ENCODE measurements around the gene DST.
"Not testable (repeated sequence)": the region's sequence is repeated elsewhere in the genome, so short reads cannot be mapped to it uniquely, and the experiment has no call there.

Gene DST

GRCh38 chr6:56661338-56661737, 18.6 kb upstream of the DST start:
- not testable (repeated sequence) for DNase-seq

- no peak for DNase-seq
These were observed 17.7 kb upstream of the DST start for GRCh38 chr6:56660381-56660730.

- DNase-seq = no peak
These were observed 17.2 kb upstream of the DST start for GRCh38 chr6:56659721-56660380.

- DNase-seq = no peak
These were observed 15.6 kb upstream of the DST start for GRCh38 chr6:56658326-56658725.

- no peak for DNase-seq
These were observed 14.7 kb upstream of the DST start for GRCh38 chr6:56657354-56657753.

GRCh38 chr6:56656466-56656865, 13.8 kb upstream of the DST start:
- no peak for DNase-seq

GRCh38 chr6:56655996-56656395, 13.3 kb upstream of the DST start:
- no peak for DNase-seq

- DNase-seq = no peak
These were observed 12.6 kb upstream of the DST start for GRCh38 chr6:56655249-56655648.

GRCh38 chr6:56652994-56653393, 10.3 kb upstream of the DST start:
- no peak for DNase-seq

GRCh38 chr6:56652231-56652630, 9.5 kb upstream of the DST start:
- no peak for DNase-seq

- no peak for DNase-seq
These were observed 7.5 kb upstream of the DST start for GRCh38 chr6:56650191-56650590.

- no peak for DNase-seq
These were observed 7.1 kb upstream of the DST start for GRCh38 chr6:56649782-56650181.

- DNase-seq = peak; percentile 92
These were observed 6.5 kb upstream of the DST start for GRCh38 chr6:56649053-56649769.

- no peak for DNase-seq
These were observed 4.6 kb upstream of the DST start for GRCh38 chr6:56647172-56647762.

GRCh38 chr6:56644366-56644765, 1.7 kb upstream of the DST start:
- no peak for DNase-seq

GRCh38 chr6:56643379-56644089, 845 bp upstream of the DST start:
- no peak for DNase-seq

- DNase-seq = no peak
These were observed 2.3 kb downstream of the DST start for GRCh38 chr6:56640374-56640773.

GRCh38 chr6:56638760-56639159, 3.9 kb downstream of the DST start:
- DNase-seq = no peak

- DNase-seq = peak; percentile 57
These were observed 5.0 kb downstream of the DST start for GRCh38 chr6:56637640-56638039.

GRCh38 chr6:56628105-56628504, 14.6 kb downstream of the DST start:
- no peak for DNase-seq

GRCh38 chr6:56625356-56625755, 17.3 kb downstream of the DST start:
- no peak for DNase-seq

GRCh38 chr6:56624728-56625069, 18.0 kb downstream of the DST start:
- no peak for DNase-seq

- DNase-seq = no peak
These were observed 18.5 kb downstream of the DST start for GRCh38 chr6:56624046-56624727.
